Stimulated activated CD8-positive, alpha-beta memory T cell treated with anti-CD3 and anti-CD28 coated beads, Interleukin-12 subunit alpha, Interleukin-12 subunit beta, amount 100 ng/mL, for 24 hours (primary cell): ENCODE results near the gene CAT.
"Not testable (repeated sequence)": the region's sequence is repeated elsewhere in the genome, so short reads cannot be mapped to it uniquely, and the experiment has no call there.

Experiments used
- DNase-seq: peaks from one replicate; pipeline ENCODE4 v3.0.0-alpha.2; 2020; ENCODE audit errors: extremely low read depth

The CAT gene

GRCh38 chr11:34438529-34439507 lies at the start of gene CAT:
TSS of gene CAT (plus strand) at chr11:34438934. CDS start at chr11:34439014, 80 bp downstream.
- peak; percentile 94 for DNase-seq

- DNase-seq: no peak
Observed at GRCh38 chr11:34394771-34395300, 43.9 kb upstream of the CAT start.

- no peak for DNase-seq
Observed at GRCh38 chr11:34395916-34396550, 42.7 kb upstream of the CAT start.

GRCh38 chr11:34397120-34397519 lies 41.6 kb upstream of the CAT start:
- DNase-seq: no peak

- no peak for DNase-seq
Observed at GRCh38 chr11:34397811-34398210, 40.9 kb upstream of the CAT start.

- no peak for DNase-seq
Observed at GRCh38 chr11:34403431-34403830, 35.3 kb upstream of the CAT start.

GRCh38 chr11:34404280-34404679 lies 34.5 kb upstream of the CAT start:
- no peak for DNase-seq

GRCh38 chr11:34405079-34405858 lies 33.5 kb upstream of the CAT start:
- no peak for DNase-seq

GRCh38 chr11:34406413-34406812 lies 32.3 kb upstream of the CAT start:
- no peak for DNase-seq

GRCh38 chr11:34407121-34407813 lies 31.5 kb upstream of the CAT start:
- no peak for DNase-seq

- DNase-seq: no peak
Observed at GRCh38 chr11:34408580-34409172, 30.1 kb upstream of the CAT start.

GRCh38 chr11:34411111-34411510 lies 27.6 kb upstream of the CAT start:
- no peak for DNase-seq

GRCh38 chr11:34411791-34412190 lies 26.9 kb upstream of the CAT start:
- DNase-seq: no peak

GRCh38 chr11:34413263-34413662 lies 25.5 kb upstream of the CAT start:
- no peak for DNase-seq

GRCh38 chr11:34415538-34415937 lies 23.2 kb upstream of the CAT start:
- DNase-seq: no peak

GRCh38 chr11:34416088-34416487 lies 22.6 kb upstream of the CAT start:
- no peak for DNase-seq

GRCh38 chr11:34416766-34417165 lies 22.0 kb upstream of the CAT start:
- no peak for DNase-seq

- no peak for DNase-seq
Observed at GRCh38 chr11:34417202-34417601, 21.5 kb upstream of the CAT start.

- DNase-seq: no peak
Observed at GRCh38 chr11:34419158-34419557, 19.6 kb upstream of the CAT start.

- DNase-seq: no peak
Observed at GRCh38 chr11:34423300-34423699, 15.4 kb upstream of the CAT start.

GRCh38 chr11:34424826-34425225 lies 13.9 kb upstream of the CAT start:
- DNase-seq: not testable (repeated sequence)
